ENCODE data around the gene ARMCX5. TPM values are rescaled to one million over a fixed set of nuclear protein-coding genes. Genes with fewer than 3 reads are reported as not detected.
A peak's percentile ranks its signal among the peaks of the same experiment; 100 is the strongest.

ARMCX5 gene
- total and polyA plus RNA-seq, 2 donors (not counting 3 experiments of a cell fraction or from before 2014, with no cell fraction given) = 8.0 to 10.3 TPM

DNA sequence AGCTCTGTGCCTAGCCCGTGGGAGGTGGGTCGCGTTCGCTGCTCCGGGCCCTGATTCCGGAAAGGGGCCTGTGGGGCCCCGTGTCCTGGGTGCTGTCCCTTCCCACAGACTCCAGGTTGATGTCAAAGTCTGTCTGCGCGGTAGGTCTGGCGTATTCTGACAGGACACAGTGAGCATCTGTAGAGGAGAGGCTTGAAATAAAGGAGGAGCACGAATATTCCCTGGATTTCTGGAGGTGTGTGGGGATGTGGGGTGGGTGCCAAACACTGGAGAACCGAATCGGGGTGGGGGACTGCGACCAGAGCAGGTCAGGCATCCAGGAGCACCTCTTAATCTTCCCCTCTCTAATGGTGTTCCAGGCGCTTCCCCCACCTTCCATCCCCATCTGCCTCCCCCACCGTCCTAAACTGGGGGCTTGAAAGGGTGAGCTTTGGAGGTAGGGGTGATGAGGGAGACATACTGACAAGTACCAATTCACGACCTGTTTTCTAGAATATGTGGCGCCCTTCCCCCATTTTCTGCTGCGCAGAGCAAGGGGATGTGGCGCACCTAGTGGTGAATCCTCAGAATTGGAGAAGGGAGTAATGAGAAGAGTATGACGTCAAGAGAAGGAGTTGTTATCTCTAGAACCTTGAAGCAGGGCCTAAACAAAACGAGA lies 52.8 kb downstream of the ARMCX5 start:
- no TSS peak for BruUV-seq (replicated peaks)
- Histone ChIP-seq H4K20me1 (replicated peaks; ENCODE audit: control insufficient read depth, extremely low read depth, insufficient read depth, low read length) (no peaks in the 10 kb centered on the region), H3K9me1 (replicated peaks; ENCODE audit: control insufficient read depth, extremely low read depth, insufficient read depth, low read length) (no peaks in the 10 kb centered on the region), H3K9me3 (replicated peaks; ENCODE audit: control insufficient read depth, insufficient read depth, low read length) (no peaks in the 10 kb centered on the region), H3K9ac (replicated peaks; ENCODE audit: extremely low read depth, insufficient read depth, low read length) (no peak overlapping the region), H2AFZ (ENCODE audit: low read depth, low read length) (peak overlapping the region; percentile 16), H3K4me1 (ENCODE audit: control insufficient read depth, extremely low read depth, insufficient read depth, low read length) (no peaks in the 10 kb centered on the region), H3K4me3 (replicated peaks in 1 of 3; ENCODE audit: insufficient read depth in 1 of 3, low read depth in 1 of 3, low read length in 3 of 3) (peak overlapping the region; percentile 37 to 54 (median 45)), H3K27ac (ENCODE audit: insufficient read depth, low read depth, low read length) (no peak overlapping the region), H3K79me2 (ENCODE audit: control insufficient read depth, insufficient read depth, low read length) (no peaks in the 10 kb centered on the region), H3K36me3 (ENCODE audit: control insufficient read depth in 2 of 2, extremely low read depth in 1 of 2, insufficient read depth in 2 of 2, low read length in 2 of 2) (no peaks in the 10 kb centered on the region), H3K27me3 (ENCODE audit: control insufficient read depth in 2 of 2, insufficient read depth in 2 of 2, low read length in 2 of 2) (no peaks in the 10 kb centered on the region), H3K4me2 (ENCODE audit: insufficient read depth, low read length) (peak overlapping the region; percentile 55)
- FAIRE-seq = peak; percentile 95
- DNase-seq (ENCODE audit: low read depth, low spot score) = peak; percentile 18
- dilution Hi-C loops (cut with MboI; ENCODE audit: extremely low pct_ligation_motif_present, low sequenced_read_pairs) = no loop called here
- ChIA-PET CTCF (interaction anchor here (1.2 to 1.3 kb wide), 2 partner anchors 9 to 94 kb away, joined by 3 read pairs; no protein-coding TSS in a partner anchor), POLR2A (no interaction called here)
- no peak for TF ChIP-seq FOS (IDR thresholded peaks at IDR 0.05; ENCODE audit: borderline replicate concordance, insufficient read depth, low read length)
- TF ChIP-seq CTCF (IDR thresholded peaks at IDR 0.05; ENCODE audit: extremely low read depth in 1 of 2, insufficient read depth in 1 of 2, low read depth in 1 of 2, low read length in 2 of 2) = peak; percentile 29 to 39
- intact Hi-C loops (cut with micrococcal nuclease) = loop anchor here (5.0 kb wide), 1 partner anchor 115 kb away; no protein-coding TSS in a partner anchor

Other genes starting within 250 kb of the ARMCX5 start
- gene NXF2B, start 159.5 kb upstream of the ARMCX5 start, total RNA-seq = not detected in 2 replicates
- gene NXF2B, start 159.5 kb upstream of the ARMCX5 start, polyA plus RNA-seq = not detected in 2 replicates
- not detected in 2 replicates for gene TCP11X2, start 127.7 kb upstream of the ARMCX5 start, total RNA-seq
- gene TCP11X2, start 127.7 kb upstream of the ARMCX5 start, polyA plus RNA-seq = not detected in 2 replicates
- gene TMSB15A, start 82.8 kb upstream of the ARMCX5 start, total RNA-seq = 6.0 and 6.7 TPM in 2 replicates
- 10.6 and 17.2 TPM in 2 replicates for gene TMSB15A, start 82.8 kb upstream of the ARMCX5 start, polyA plus RNA-seq
- 2.1 and 2.4 TPM in 2 replicates for gene GPRASP1, start 52.0 kb downstream of the ARMCX5 start, total RNA-seq
- 0.32 and 0.33 TPM in 2 replicates for gene GPRASP1, start 52.0 kb downstream of the ARMCX5 start, polyA plus RNA-seq
- 5.3 and 6.5 TPM in 2 replicates for gene GPRASP2, start 112.9 kb downstream of the ARMCX5 start, total RNA-seq
- gene GPRASP2, start 112.9 kb downstream of the ARMCX5 start, polyA plus RNA-seq = 3.7 and 4.9 TPM in 2 replicates
- gene GPRASP3, start 121.2 kb downstream of the ARMCX5 start, total RNA-seq = 5.1 and 7.2 TPM in 2 replicates
- 1.9 and 4.0 TPM in 2 replicates for gene GPRASP3, start 121.2 kb downstream of the ARMCX5 start, polyA plus RNA-seq